ENCODE data around the gene IL12A. TPM values are rescaled to one million over a fixed set of nuclear protein-coding genes. Genes with fewer than 3 reads are reported as not detected.

The IL12A gene
- total RNA-seq, 1 donor from 2014 or later: 0.26 TPM

- Histone ChIP-seq H3K27me3 (ENCODE audit: control insufficient read depth, insufficient read depth, low read length) (peaks cover 6% of the 10 kb centered on the region), H3K4me3 (ENCODE audit: low read depth, low read length) (no peak overlapping the region), H3K36me3 (ENCODE audit: control insufficient read depth, insufficient read depth, low read length) (no peaks in the 10 kb centered on the region)
- FAIRE-seq (no peak), DNase-seq (ENCODE audit: low read depth) (no peak)
- TF ChIP-seq, protein P1, sequence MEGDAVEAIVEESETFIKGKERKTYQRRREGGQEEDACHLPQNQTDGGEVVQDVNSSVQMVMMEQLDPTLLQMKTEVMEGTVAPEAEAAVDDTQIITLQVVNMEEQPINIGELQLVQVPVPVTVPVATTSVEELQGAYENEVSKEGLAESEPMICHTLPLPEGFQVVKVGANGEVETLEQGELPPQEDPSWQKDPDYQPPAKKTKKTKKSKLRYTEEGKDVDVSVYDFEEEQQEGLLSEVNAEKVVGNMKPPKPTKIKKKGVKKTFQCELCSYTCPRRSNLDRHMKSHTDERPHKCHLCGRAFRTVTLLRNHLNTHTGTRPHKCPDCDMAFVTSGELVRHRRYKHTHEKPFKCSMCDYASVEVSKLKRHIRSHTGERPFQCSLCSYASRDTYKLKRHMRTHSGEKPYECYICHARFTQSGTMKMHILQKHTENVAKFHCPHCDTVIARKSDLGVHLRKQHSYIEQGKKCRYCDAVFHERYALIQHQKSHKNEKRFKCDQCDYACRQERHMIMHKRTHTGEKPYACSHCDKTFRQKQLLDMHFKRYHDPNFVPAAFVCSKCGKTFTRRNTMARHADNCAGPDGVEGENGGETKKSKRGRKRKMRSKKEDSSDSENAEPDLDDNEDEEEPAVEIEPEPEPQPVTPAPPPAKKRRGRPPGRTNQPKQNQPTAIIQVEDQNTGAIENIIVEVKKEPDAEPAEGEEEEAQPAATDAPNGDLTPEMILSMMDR (IDR thresholded peaks at IDR 0.05; ENCODE audit: insufficient read depth, low read length, severe bottlenecking): no peak
Measured at GRCh38 chr3:160022068-160022467, 33.4 kb downstream of the IL12A start.

- no peak for DNase-seq (ENCODE audit: low read depth)
- TF ChIP-seq, protein P1 (IDR thresholded peaks at IDR 0.05; ENCODE audit: insufficient read depth, low read length, severe bottlenecking): no peak
- FAIRE-seq: no peak
Measured at GRCh38 chr3:160023476-160023875, 34.8 kb downstream of the IL12A start.

GRCh38 chr3:160027541-160028195, 39.0 kb downstream of the IL12A start:
- peak; percentile 64 for FAIRE-seq
- Histone ChIP-seq H3K4me3 (ENCODE audit: low read depth, low read length) (no peak overlapping the region), H3K36me3 (ENCODE audit: control insufficient read depth, insufficient read depth, low read length) (no peaks in the 10 kb centered on the region), H3K27me3 (ENCODE audit: control insufficient read depth, insufficient read depth, low read length) (no peaks in the 10 kb centered on the region)
- peak; percentile 65 for DNase-seq (ENCODE audit: low read depth)
- TF ChIP-seq, protein P1 (IDR thresholded peaks at IDR 0.05; ENCODE audit: insufficient read depth, low read length, severe bottlenecking): no peak

More at GRCh38 chr3:160023476-160023875, 34.8 kb downstream of the IL12A start:
- H3K36me3 ChIP-seq (ENCODE audit: control insufficient read depth, insufficient read depth, low read length): no peaks in the 10 kb centered on the region
- no peak overlapping the region for H3K4me3 ChIP-seq (ENCODE audit: low read depth, low read length)
- H3K27me3 ChIP-seq (ENCODE audit: control insufficient read depth, insufficient read depth, low read length): peaks cover 6% of the 10 kb centered on the region

DNA sequence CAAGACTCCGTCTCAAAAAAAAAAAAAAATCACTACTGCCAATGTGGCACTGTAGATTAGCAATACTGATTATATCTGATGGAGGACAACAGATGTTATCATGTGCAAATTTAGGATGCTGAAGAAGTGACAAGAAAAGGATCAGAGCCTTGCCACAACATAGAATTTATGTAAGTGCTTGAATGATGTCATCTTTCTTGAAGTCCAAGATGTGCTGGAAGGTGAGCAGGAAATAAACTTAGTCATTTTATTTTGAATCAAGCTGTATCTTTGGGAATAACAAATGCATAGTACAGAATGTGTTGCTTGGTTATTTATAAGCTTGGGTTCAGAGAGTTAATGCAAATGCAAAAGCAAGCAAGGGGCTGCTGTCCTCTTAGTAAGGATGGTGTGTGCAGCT, 47.1 kb downstream of the IL12A start:
- peaks cover 14% of the 10 kb centered on the region for H3K27me3 ChIP-seq (ENCODE audit: control insufficient read depth, insufficient read depth, low read length)
- H3K4me3 ChIP-seq (ENCODE audit: low read depth, low read length): no peak overlapping the region
- DNase-seq (ENCODE audit: low read depth) (no peak), FAIRE-seq (no peak)
- no peaks in the 10 kb centered on the region for H3K36me3 ChIP-seq (ENCODE audit: control insufficient read depth, insufficient read depth, low read length)
- TF ChIP-seq, protein P1 (IDR thresholded peaks at IDR 0.05; ENCODE audit: insufficient read depth, low read length, severe bottlenecking): no peak

GRCh38 chr3:160038862-160039562, 50.4 kb downstream of the IL12A start:
- peak; percentile 9 for DNase-seq (ENCODE audit: low read depth)
- Histone ChIP-seq H3K27me3 (ENCODE audit: control insufficient read depth, insufficient read depth, low read length) (peaks cover 14% of the 10 kb centered on the region), H3K4me3 (ENCODE audit: low read depth, low read length) (no peak overlapping the region), H3K36me3 (ENCODE audit: control insufficient read depth, insufficient read depth, low read length) (no peaks in the 10 kb centered on the region)
- TF ChIP-seq, protein P1 (IDR thresholded peaks at IDR 0.05; ENCODE audit: insufficient read depth, low read length, severe bottlenecking): no peak
- FAIRE-seq: no peak

Measured in bronchial epithelial cell (primary cell).